ENCODE results near the gene ENO1. TPM values are rescaled to one million over a fixed set of nuclear protein-coding genes. Genes with fewer than 3 reads are reported as not detected.

ENO1 gene
- total RNA-seq, 1 experiment from 2014 or later = 3,733 TPM

- no peak for DNase-seq (ENCODE audit: low read depth)
Measured at GRCh38 chr1:8870616-8871538, 7.6 kb downstream of the ENO1 start.

- no peak for DNase-seq (ENCODE audit: low read depth)
Measured at GRCh38 chr1:8870103-8870502, 8.4 kb downstream of the ENO1 start.

GRCh38 chr1:8867878-8868567 lies 10.5 kb downstream of the ENO1 start:
- no peak for DNase-seq (ENCODE audit: low read depth)

GRCh38 chr1:8866792-8867415 lies 11.6 kb downstream of the ENO1 start:
- no peak for DNase-seq (ENCODE audit: low read depth)

GRCh38 chr1:8866173-8866791 lies 12.2 kb downstream of the ENO1 start:
- no peak for DNase-seq (ENCODE audit: low read depth)

- no peak for DNase-seq (ENCODE audit: low read depth)
Measured at GRCh38 chr1:8864713-8865344, 13.7 kb downstream of the ENO1 start.

GRCh38 chr1:8863794-8864233 lies 14.7 kb downstream of the ENO1 start:
- DNase-seq (ENCODE audit: low read depth) = no peak

- DNase-seq (ENCODE audit: low read depth) = no peak
Measured at GRCh38 chr1:8863138-8863537, 15.3 kb downstream of the ENO1 start.

GRCh38 chr1:8862528-8862927 lies 16.0 kb downstream of the ENO1 start:
- peak; percentile 53 for DNase-seq (ENCODE audit: low read depth)

GRCh38 chr1:8860738-8861516 lies 17.6 kb downstream of the ENO1 start:
- no peak for DNase-seq (ENCODE audit: low read depth)

GRCh38 chr1:8858888-8859706 lies 19.4 kb downstream of the ENO1 start:
- peak; percentile 70 for DNase-seq (ENCODE audit: low read depth)

GRCh38 chr1:8858112-8858668 lies 20.3 kb downstream of the ENO1 start:
- DNase-seq (ENCODE audit: low read depth) = peak; percentile 87

GRCh38 chr1:8856689-8857412 lies 21.6 kb downstream of the ENO1 start:
- DNase-seq (ENCODE audit: low read depth) = no peak

- DNase-seq (ENCODE audit: low read depth) = no peak
Measured at GRCh38 chr1:8854240-8854639, 24.2 kb downstream of the ENO1 start.

- DNase-seq (ENCODE audit: low read depth) = no peak
Measured at GRCh38 chr1:8851060-8851459, 27.4 kb downstream of the ENO1 start.

GRCh38 chr1:8848663-8849386 lies 29.7 kb downstream of the ENO1 start:
- DNase-seq (ENCODE audit: low read depth) = peak; percentile 95

GRCh38 chr1:8847990-8848389 lies 30.5 kb downstream of the ENO1 start:
- no peak for DNase-seq (ENCODE audit: low read depth)

- DNase-seq (ENCODE audit: low read depth) = no peak
Measured at GRCh38 chr1:8846263-8846662, 32.2 kb downstream of the ENO1 start.

Data from Daoy (cell line).